ENCODE results near the gene TAGLN3. TPM values are rescaled to one million over a fixed set of nuclear protein-coding genes. Genes with fewer than 3 reads are reported as not detected.

The TAGLN3 gene
- total and polyA plus RNA-seq, 2 of the 13 experiments (the other 11 are each of a cell fraction or from before 2014, with no cell fraction given), result 0.51 to 0.91 TPM

DNA sequence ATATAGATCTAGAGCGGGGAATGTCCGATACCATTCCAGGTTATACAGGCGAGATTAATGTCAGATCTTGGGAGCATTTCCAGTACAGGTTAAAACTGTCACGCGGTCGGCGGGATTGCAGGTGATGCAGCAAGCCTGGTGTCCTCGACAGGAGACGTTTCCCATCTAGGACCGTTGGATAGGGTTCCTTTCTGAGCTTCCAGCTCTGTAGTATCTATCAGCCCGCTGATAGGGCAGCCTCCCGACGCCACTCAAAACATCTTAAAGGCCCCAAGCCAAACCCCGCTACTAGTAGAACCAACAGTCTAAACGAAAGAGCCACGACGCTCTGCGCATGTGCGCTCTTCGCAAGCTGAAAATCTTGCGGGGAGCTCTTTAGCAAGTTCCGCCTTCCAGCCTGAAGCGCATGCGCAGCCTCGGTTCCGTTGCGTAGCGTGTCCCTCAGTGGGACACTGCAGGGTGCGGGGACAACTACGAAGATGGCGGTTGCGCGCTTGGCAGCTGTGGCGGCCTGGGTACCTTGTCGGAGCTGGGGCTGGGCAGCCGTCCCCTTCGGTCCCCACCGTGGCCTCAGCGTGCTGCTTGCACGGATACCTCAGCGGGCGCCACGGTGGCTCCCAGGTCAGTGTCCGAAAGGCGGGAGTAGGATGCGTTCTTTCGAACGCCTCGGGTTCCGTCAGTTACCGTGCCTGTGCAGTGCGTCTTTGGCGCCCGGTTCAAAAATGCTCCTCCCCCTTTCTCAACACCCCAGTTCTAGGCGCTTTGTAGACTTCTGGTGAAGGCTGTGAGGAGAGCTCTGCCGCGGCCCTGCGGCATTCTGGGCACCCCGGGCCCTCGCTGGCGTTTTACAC is 19.9 kb upstream of the TAGLN3 start, which contains the start of gene ABHD10 (continued):
- TF ChIP-seq, protein P1, sequence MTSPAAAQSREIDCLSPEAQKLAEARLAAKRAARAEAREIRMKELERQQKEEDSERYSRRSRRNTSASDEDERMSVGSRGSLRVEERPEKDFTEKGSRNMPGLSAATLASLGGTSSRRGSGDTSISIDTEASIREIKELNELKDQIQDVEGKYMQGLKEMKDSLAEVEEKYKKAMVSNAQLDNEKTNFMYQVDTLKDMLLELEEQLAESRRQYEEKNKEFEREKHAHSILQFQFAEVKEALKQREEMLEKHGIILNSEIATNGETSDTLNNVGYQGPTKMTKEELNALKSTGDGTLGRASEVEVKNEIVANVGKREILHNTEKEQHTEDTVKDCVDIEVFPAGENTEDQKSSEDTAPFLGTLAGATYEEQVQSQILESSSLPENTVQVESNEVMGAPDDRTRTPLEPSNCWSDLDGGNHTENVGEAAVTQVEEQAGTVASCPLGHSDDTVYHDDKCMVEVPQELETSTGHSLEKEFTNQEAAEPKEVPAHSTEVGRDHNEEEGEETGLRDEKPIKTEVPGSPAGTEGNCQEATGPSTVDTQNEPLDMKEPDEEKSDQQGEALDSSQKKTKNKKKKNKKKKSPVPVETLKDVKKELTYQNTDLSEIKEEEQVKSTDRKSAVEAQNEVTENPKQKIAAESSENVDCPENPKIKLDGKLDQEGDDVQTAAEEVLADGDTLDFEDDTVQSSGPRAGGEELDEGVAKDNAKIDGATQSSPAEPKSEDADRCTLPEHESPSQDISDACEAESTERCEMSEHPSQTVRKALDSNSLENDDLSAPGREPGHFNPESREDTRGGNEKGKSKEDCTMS (CRISPR knock-in tag; conservative IDR thresholded peaks at IDR 0.05), result no peak
- TF ChIP-seq HNRNPLL (IDR thresholded peaks at IDR 0.05; ENCODE audit: low read depth, low read length, poor library complexity, severe bottlenecking) (peak; percentile 100), ZNF510 (CRISPR knock-in tag; IDR thresholded peaks at IDR 0.05; ENCODE audit: low read depth) (0 out of 2 replicates have a peak, but pooled peaks have one; percentile 59), SMAD9 (CRISPR knock-in tag; IDR thresholded peaks at IDR 0.05) (no peak), PTBP1 (IDR thresholded peaks at IDR 0.05; ENCODE audit: low read depth, low read length, poor library complexity, severe bottlenecking) (no peak), KLF12 (CRISPR knock-in tag; IDR thresholded peaks at IDR 0.05; ENCODE audit: borderline replicate concordance) (peak; percentile 73; the same call in 1 of the 2 replicates), CAMTA2 (CRISPR knock-in tag; IDR thresholded peaks at IDR 0.05; ENCODE audit: borderline replicate concordance) (no peak), KAT2B (IDR thresholded peaks at IDR 0.05; ENCODE audit: borderline replicate concordance, low read depth, low read length) (no peak), ZNF441 (CRISPR knock-in tag; IDR thresholded peaks at IDR 0.05; ENCODE audit: borderline replicate concordance) (peak; percentile 92), ARNT (IDR thresholded peaks at IDR 0.05) (no peak), POGZ (CRISPR knock-in tag; IDR thresholded peaks at IDR 0.05) (peak; percentile 70), ZFP37 (CRISPR knock-in tag; IDR thresholded peaks at IDR 0.05; ENCODE audit: borderline replicate concordance) (no peak), SMC3 (IDR thresholded peaks at IDR 0.05; ENCODE audit: low read length) (no peak), RBM39 (IDR thresholded peaks at IDR 0.05; ENCODE audit: low read depth, low read length, poor library complexity, severe bottlenecking) (peak; percentile 53), ZC3H13 (CRISPR knock-in tag; IDR thresholded peaks at IDR 0.05) (no peak), MXD4 (CRISPR knock-in tag; IDR thresholded peaks at IDR 0.05) (peak; percentile 49; the same call in 1 of the 2 replicates), ZNF776 (CRISPR knock-in tag; IDR thresholded peaks at IDR 0.05) (no peak), TAF1 (CRISPR knock-in tag; IDR thresholded peaks at IDR 0.05) (peak; percentile 95), MTA3 (CRISPR knock-in tag; IDR thresholded peaks at IDR 0.05) (no peak), ZNF337 (CRISPR knock-in tag; IDR thresholded peaks at IDR 0.05; ENCODE audit: borderline replicate concordance, low read depth) (no peak)
- TF ChIP-seq, protein P2, sequence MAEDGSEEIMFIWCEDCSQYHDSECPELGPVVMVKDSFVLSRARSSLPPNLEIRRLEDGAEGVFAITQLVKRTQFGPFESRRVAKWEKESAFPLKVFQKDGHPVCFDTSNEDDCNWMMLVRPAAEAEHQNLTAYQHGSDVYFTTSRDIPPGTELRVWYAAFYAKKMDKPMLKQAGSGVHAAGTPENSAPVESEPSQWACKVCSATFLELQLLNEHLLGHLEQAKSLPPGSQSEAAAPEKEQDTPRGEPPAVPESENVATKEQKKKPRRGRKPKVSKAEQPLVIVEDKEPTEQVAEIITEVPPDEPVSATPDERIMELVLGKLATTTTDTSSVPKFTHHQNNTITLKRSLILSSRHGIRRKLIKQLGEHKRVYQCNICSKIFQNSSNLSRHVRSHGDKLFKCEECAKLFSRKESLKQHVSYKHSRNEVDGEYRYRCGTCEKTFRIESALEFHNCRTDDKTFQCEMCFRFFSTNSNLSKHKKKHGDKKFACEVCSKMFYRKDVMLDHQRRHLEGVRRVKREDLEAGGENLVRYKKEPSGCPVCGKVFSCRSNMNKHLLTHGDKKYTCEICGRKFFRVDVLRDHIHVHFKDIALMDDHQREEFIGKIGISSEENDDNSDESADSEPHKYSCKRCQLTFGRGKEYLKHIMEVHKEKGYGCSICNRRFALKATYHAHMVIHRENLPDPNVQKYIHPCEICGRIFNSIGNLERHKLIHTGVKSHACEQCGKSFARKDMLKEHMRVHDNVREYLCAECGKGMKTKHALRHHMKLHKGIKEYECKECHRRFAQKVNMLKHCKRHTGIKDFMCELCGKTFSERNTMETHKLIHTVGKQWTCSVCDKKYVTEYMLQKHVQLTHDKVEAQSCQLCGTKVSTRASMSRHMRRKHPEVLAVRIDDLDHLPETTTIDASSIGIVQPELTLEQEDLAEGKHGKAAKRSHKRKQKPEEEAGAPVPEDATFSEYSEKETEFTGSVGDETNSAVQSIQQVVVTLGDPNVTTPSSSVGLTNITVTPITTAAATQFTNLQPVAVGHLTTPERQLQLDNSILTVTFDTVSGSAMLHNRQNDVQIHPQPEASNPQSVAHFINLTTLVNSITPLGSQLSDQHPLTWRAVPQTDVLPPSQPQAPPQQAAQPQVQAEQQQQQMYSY (CRISPR knock-in tag; IDR thresholded peaks at IDR 0.05), result no peak
